GM21381 (cell line): ENCODE results near the gene KRTAP15-1.

ENCODE experiments used
- ATAC-seq: cut with Tn5 transposase; IDR thresholded peaks from one replicate; pipeline ENCODE4 v1.9.1; 2021; ENCODE audit warnings: mild to moderate bottlenecking, moderate library complexity; ENCODE audit not compliant: unreplicated experiment

The KRTAP15-1 gene

DNA sequence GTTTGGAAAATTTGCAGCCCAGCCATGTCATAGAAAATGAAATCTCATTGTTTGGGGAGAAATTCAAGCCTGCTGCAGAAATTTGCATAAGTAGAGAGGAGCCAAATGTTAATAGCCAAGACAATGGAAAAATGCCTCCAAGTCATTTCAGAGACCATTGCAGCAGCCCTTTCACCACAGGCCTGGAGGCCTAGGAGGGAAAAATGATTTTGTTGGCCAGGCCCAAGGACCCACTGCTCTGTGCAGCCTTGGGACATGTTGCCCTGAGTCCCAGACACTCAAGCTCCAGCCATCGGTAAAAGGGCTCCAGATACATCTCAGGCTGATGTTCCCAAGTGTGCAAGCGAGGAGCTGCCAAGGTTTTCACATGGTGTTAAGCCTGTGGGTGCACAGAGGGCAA lies 46.1 kb downstream of the KRTAP15-1 start:
- no peak for ATAC-seq

GRCh38 chr21:30487336-30487735 lies 47.3 kb downstream of the KRTAP15-1 start, which contains the start of gene KRTAP19-2:
Gene KRTAP19-2 (minus strand): TSS chr21:30487436. CDS start chr21:30487348, 88 bp downstream.
- no peak for ATAC-seq
